GM18519 (cell line): ENCODE measurements around the gene MTHFD2L.
"Not testable (repeated sequence)": the region's sequence is repeated elsewhere in the genome, so short reads cannot be mapped to it uniquely, and the experiment has no call there.

Experiments
- ATAC-seq: cut with Tn5 transposase; IDR thresholded peaks from one replicate; pipeline ENCODE4 v1.9.1; 2021; ENCODE audit warnings: mild to moderate bottlenecking, moderate library complexity; ENCODE audit not compliant: unreplicated experiment, low FRiP score

Gene MTHFD2L

GRCh38 chr4:74132188-74132587 lies 25.7 kb upstream of the MTHFD2L start:
- ATAC-seq: not testable (repeated sequence)

DNA sequence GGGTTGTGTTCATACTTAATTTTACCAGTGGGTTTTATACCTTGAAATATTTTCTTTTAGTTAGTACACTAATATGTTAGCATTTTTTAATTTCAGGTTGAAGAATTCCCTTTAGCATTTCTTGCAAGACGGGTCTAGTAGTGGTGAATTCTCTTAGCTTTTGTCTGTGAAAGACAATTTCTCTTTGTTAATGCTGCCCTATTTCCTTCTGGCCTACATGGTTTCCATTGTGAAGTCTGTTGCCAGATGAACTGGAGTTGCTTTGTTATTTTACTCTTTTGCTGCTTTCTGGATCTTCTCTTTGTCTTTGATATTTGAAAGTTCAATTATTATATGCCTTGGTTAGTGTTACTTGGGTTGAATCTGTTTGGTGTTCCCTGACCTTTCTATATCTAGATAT lies 25.0 kb upstream of the MTHFD2L start:
- ATAC-seq: no peak

- ATAC-seq: peak; percentile 84
Observed at GRCh38 chr4:74133786-74134499, 24.0 kb upstream of the MTHFD2L start.

- ATAC-seq: no peak
Observed at GRCh38 chr4:74134500-74134852, 23.4 kb upstream of the MTHFD2L start.

DNA sequence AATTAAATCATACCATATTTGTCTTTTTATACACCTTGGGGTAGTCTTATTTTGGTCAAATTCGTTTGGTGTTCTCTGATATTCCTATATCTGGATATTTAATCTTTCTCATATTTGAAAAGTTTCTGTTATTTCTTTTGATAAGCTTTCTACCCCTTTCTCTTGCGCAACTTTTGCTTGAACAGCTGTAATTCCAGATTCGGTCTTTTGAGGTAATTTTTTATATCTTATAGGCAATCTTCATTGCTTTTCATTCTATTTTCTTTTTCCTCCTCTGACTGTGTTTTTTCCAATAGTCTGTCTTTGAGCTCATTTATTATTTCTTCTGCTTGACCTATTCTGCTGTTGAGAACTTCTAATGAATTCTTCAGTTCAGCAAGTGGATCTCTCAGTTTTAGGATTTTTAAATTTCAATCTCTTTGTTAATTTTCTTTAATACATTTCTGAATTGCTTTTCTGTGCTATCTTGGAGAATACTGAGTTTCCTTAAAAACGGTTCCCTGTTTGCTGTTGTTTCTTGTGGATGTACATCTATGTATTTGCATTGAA lies 11.3 kb upstream of the MTHFD2L start:
- ATAC-seq: no peak

DNA sequence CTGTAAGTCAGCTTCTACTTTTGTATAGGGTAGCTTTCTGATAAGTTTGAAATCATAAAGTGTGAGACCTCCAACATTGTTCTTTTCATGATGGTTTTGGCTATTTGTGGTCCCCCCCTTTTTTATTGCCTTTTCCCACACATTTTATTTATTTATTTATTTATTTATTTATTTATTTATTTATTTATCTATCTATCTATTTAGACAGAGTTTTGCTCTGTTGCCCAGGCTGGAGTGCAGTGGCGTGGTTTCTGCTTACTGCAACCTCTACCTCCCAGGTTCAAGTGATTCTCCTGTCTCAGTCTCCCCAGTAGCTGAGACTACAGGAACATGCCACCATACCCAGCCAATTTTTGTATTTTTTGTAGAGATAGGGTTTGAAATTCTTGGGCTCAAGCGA lies 9.7 kb upstream of the MTHFD2L start:
- no peak for ATAC-seq

GRCh38 chr4:74152836-74153235 lies 5.1 kb upstream of the MTHFD2L start:
- ATAC-seq: no peak

GRCh38 chr4:74156521-74156920 lies 1.4 kb upstream of the MTHFD2L start:
- ATAC-seq: no peak

DNA sequence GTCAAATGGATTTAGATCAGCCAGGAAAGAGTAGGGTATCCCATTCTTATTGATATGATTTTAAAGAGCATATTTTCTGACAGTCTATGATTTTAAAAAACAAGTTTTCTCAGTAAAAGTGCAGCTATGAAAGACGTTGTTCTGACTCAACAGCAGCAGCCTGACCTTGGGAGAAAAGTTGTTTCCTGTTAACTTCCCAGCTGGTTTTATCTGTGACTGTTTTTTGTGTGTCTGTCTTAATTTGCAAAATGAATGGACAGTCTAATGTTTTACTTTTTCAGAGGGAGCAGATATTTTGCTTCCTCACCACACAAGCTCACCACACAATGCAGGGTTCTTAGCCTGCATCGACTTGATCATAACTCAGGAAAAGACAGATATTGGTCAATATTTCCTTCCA lies 764 bp upstream of the MTHFD2L start:
- no peak for ATAC-seq

- ATAC-seq: no peak
Observed at GRCh38 chr4:74158466-74159142, 686 bp downstream of the MTHFD2L start.

- ATAC-seq: no peak
Observed at GRCh38 chr4:74159143-74159709, 1.3 kb downstream of the MTHFD2L start.

GRCh38 chr4:74161666-74162450 lies 3.9 kb downstream of the MTHFD2L start:
- ATAC-seq: no peak

GRCh38 chr4:74166135-74166534 lies 8.2 kb downstream of the MTHFD2L start:
- no peak for ATAC-seq

DNA sequence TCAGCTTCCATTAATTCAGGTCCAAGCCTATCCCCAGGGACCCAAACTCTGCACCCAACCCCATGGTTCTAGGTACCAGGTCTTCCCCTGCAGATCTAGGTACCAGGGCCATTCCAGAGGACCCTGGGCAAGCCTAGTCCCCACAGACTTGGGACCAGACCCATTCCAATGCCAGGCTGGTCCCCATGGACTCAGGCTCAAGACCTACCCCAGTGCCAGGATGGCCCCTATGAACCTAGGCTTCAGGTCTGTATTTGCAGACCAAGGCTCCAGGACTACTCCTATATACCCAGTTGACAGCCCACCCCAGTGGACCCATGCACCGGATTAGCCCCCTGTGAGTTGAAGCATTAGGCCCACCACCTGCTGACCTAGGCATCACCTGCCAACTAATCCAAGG lies 8.9 kb downstream of the MTHFD2L start:
- no peak for ATAC-seq

- no peak for ATAC-seq
Observed at GRCh38 chr4:74167585-74167984, 9.7 kb downstream of the MTHFD2L start.

DNA sequence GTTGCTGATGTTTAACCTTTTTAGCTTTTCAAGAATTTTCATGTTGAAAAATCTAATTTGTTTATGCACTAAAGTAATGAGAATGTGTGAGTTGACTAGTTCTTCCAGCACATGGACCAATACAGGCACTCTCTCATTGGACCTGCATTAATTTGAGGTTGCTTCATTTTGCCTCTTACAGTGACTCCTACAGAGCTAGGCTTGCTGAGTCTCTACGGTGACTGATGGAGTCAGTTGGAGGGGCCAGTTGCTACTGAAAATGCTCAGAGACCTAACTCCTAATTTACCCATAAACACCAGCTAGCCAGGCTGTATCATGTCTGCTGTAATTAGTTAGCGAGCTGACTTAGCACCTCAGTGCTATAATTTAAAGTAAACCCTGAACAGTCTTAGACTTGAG lies 10.9 kb downstream of the MTHFD2L start:
- no peak for ATAC-seq

- no peak for ATAC-seq
Observed at GRCh38 chr4:74173321-74173720, 15.4 kb downstream of the MTHFD2L start.

- no peak for ATAC-seq
Observed at GRCh38 chr4:74174421-74174820, 16.5 kb downstream of the MTHFD2L start.

DNA sequence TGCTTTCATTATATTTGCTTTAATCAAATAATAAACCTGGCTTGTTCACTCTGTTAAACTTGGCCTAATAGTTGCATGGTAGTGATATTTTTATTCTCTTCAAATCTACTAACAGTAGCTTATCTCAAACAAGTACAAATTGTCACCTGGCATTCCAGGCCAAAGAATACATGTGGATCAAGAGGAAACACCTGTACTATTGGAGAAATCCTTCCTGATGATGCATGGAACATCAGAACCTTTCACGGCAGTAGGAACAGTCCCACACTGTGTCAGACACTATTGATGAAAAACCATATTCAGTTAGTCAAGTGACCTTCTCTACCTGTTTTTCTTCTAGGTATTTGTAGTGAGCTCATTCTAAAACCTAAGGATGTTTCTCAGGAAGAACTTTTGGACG lies 17.0 kb downstream of the MTHFD2L start:
- no peak for ATAC-seq

- ATAC-seq: no peak
Observed at GRCh38 chr4:74175379-74175778, 17.5 kb downstream of the MTHFD2L start.

DNA sequence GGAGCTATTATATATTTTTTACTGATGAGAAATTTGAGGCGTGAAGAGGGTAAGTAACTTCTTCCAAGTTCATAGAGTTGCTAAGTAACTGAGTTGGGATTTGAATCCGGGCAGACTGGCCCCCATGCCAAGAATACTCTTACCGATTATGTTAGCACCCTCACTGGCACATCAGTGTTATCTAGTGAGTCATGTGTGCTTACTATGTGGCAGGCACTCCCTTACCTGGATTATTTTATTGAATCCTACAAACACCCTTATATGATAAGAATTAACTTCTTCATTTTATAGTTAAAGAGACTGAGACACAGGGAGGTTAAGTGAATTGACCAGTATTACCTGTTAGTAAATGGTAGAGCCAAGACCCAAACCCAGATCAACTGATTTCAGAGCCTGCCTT lies 20.9 kb downstream of the MTHFD2L start:
- ATAC-seq: no peak
